Lower leg skin (tissue), 3 donors: Measurements from ENCODE around the gene NPAS3.

Experiments
- CTCF ChIP-seq, 3 donors: fragments of 450-650 bp; IDR thresholded peaks; one replicate each; pipeline ENCODE4 v1.5.1; 2016; ENCODE audit warnings: antibody characterized with exemption in 3 of 3, mild to moderate bottlenecking in 3 of 3, moderate library complexity in 2 of 3
- POLR2A ChIP-seq, 2 donors: fragments of 450-650 bp; IDR thresholded peaks; one replicate each; pipeline ENCODE4 v1.6.1; 2016 to 2017; ENCODE audit warnings: antibody characterized with exemption in 2 of 2, mild to moderate bottlenecking in 1 of 2, moderate library complexity in 1 of 2

- TF ChIP-seq POLR2A (IDR thresholded peaks at IDR 0.05) (no peak), CTCF (IDR thresholded peaks at IDR 0.05) (no peak)
These were observed 847.6 kb downstream of the NPAS3 start for GRCh38 chr14:33786091-33786825.
